ENCODE data around the gene AASDHPPT.

GRCh38 chr11:106087815-106088435 lies 10.5 kb downstream of the AASDHPPT start:
- peak; percentile 96 for TF ChIP-seq CTCF (conservative IDR thresholded peaks at IDR 0.05; ENCODE audit: low read length)
- no peak for TF ChIP-seq EZH2phosphoT487 (IDR thresholded peaks at IDR 0.05; ENCODE audit: borderline replicate concordance)
